Left ventricle myocardium superior (tissue), 1 donor: ENCODE measurements around the gene ZBTB7A. TPM values are rescaled to one million over a fixed set of nuclear protein-coding genes. Genes with fewer than 3 reads are reported as not detected.
"Not testable (repeated sequence)": the region's sequence is repeated elsewhere in the genome, so short reads cannot be mapped to it uniquely, and the experiment has no call there.

Source experiments
- ATAC-seq: fragments of 200-7000 bp; cut with Tn5 transposase; one replicate; pipeline ENCODE4 v1.9.1; 2020; ENCODE audit warnings: mild to moderate bottlenecking, moderate library complexity
- DNase-seq: peaks from one replicate; pipeline ENCODE4 v3.0.0-alpha.2; 2020
- intact Hi-C: fragments of 100-400 bp; cut with micrococcal nuclease; formaldehyde crosslinking; loops from one replicate; pipeline ENCODE4 v1.11.0; 2022
- total RNA-seq: library from RNA; stranded (reverse); fragmentation: NEBNext Ultra II Directional; extraction: Animal tissue kit (Norgen Biotek cat#: 25700); gene quantifications from one replicate; pipeline ENCODE4 v1.2.1, GENCODE V29; 2021
- donor health status: DM: no; HTN: yes; CAD: no; lungs with severe emphysema.

Gene ZBTB7A
- total RNA-seq, 1 donor from 2014 or later: 35.2 TPM

GRCh38 chr19:4028334-4029246, 38.1 kb downstream of the ZBTB7A start:
- intact Hi-C loops: no loop called here
- ATAC-seq (no peak), DNase-seq (no peak)

GRCh38 chr19:4027146-4027545, 39.6 kb downstream of the ZBTB7A start:
- intact Hi-C loops: no loop called here
- ATAC-seq (no peak), DNase-seq (no peak)

- DNase-seq: no peak
- ATAC-seq: no peak
- intact Hi-C loops: no loop called here
These were observed 41.4 kb downstream of the ZBTB7A start for GRCh38 chr19:4025317-4025716.

- ATAC-seq (peak; percentile 67), DNase-seq (no peak)
- intact Hi-C loops: no loop called here
These were observed 42.9 kb downstream of the ZBTB7A start for GRCh38 chr19:4023600-4024398.

GRCh38 chr19:4019578-4019977, 47.1 kb downstream of the ZBTB7A start:
- ATAC-seq (no peak), DNase-seq (no peak)
- intact Hi-C loops: no loop called here

- DNase-seq (no peak), ATAC-seq (no peak)
- intact Hi-C loops: no loop called here
These were observed 47.8 kb downstream of the ZBTB7A start for GRCh38 chr19:4018775-4019504.

- no peak for DNase-seq
- no peak for ATAC-seq
- intact Hi-C loops: no loop called here
These were observed 48.5 kb downstream of the ZBTB7A start for GRCh38 chr19:4018140-4018613.

- ATAC-seq (no peak), DNase-seq (no peak)
- intact Hi-C loops: no loop called here
These were observed 49.6 kb downstream of the ZBTB7A start for GRCh38 chr19:4016903-4017638.

- ATAC-seq (no peak), DNase-seq (no peak)
- intact Hi-C loops: no loop called here
These were observed 50.2 kb downstream of the ZBTB7A start for GRCh38 chr19:4016486-4016885.

- peak; percentile 65 for DNase-seq
- intact Hi-C loops: no loop called here
- ATAC-seq: peak; percentile 58
These were observed 50.8 kb downstream of the ZBTB7A start for GRCh38 chr19:4015705-4016402.

- intact Hi-C loops: no loop called here
- DNase-seq (peak; percentile 65), ATAC-seq (peak; percentile 49)
These were observed 51.9 kb downstream of the ZBTB7A start for GRCh38 chr19:4014541-4015491.

- peak; percentile 8 for ATAC-seq
- no peak for DNase-seq
- intact Hi-C loops: no loop called here
These were observed 52.7 kb downstream of the ZBTB7A start for GRCh38 chr19:4013886-4014540.

GRCh38 chr19:4012975-4013634, 53.6 kb downstream of the ZBTB7A start:
- no peak for ATAC-seq
- intact Hi-C loops: no loop called here

GRCh38 chr19:4012092-4012974, 54.4 kb downstream of the ZBTB7A start:
- intact Hi-C loops: no loop called here
- DNase-seq (no peak), ATAC-seq (no peak)

More at GRCh38 chr19:4012975-4013634, 53.6 kb downstream of the ZBTB7A start:
- no peak for DNase-seq

- DNase-seq, ATAC-seq, intact Hi-C loops: not testable (repeated sequence)
These were observed 55.3 kb downstream of the ZBTB7A start for GRCh38 chr19:4011430-4011829.
